Measurements from ENCODE around the gene ZPBP. TPM values are rescaled to one million over a fixed set of nuclear protein-coding genes. Genes with fewer than 3 reads are reported as not detected.

The ZPBP gene
- total and polyA plus RNA-seq, 5 donors from 2014 or later, result 0.28 TPM; not detected in 4

- no peak for ATAC-seq (ENCODE audit: low read depth in 2 of 2)
- Mint-ChIP-seq H3K27ac (no peak overlapping the region), H3K4me3 (no peak overlapping the region), H3K9me3 (peaks cover 0 to 3% (median 0%) of the 10 kb centered on the region in 7 donors), H3K27me3 (no peaks in the 10 kb centered on the region), H3K4me1 (no peaks in the 10 kb centered on the region), H3K36me3 (no peaks in the 10 kb centered on the region)
- Histone ChIP-seq H3K4me1 (ENCODE audit: control insufficient read depth, insufficient read depth, low read length, poor library complexity, severe bottlenecking) (no peaks in the 10 kb centered on the region), H3K27ac (ENCODE audit: insufficient read depth, low read length, poor library complexity, severe bottlenecking) (no peak overlapping the region), H3K36me3 (ENCODE audit: control insufficient read depth, insufficient read depth, low read length) (no peaks in the 10 kb centered on the region), H3K27me3 (ENCODE audit: control insufficient read depth, insufficient read depth, low read length) (no peaks in the 10 kb centered on the region), H3K9me3 (ENCODE audit: control insufficient read depth in 2 of 2, low read length in 2 of 2) (no peaks in the 10 kb centered on the region), H3K4me3 (ENCODE audit: low read depth, low read length) (no peak overlapping the region)
- DNase-seq, result no peak
These were observed 199.9 kb downstream of the ZPBP start for GRCh38 chr7:49893131-49893530.

GRCh38 chr7:49892481-49892880, 200.6 kb downstream of the ZPBP start:
- Mint-ChIP-seq H3K27me3 (no peaks in the 10 kb centered on the region), H3K36me3 (no peaks in the 10 kb centered on the region), H3K4me3 (no peak overlapping the region), H3K27ac (no peak overlapping the region), H3K9me3 (peaks cover 0 to 3% (median 0%) of the 10 kb centered on the region in 7 donors), H3K4me1 (no peaks in the 10 kb centered on the region)
- Histone ChIP-seq H3K36me3 (ENCODE audit: control insufficient read depth, insufficient read depth, low read length) (no peaks in the 10 kb centered on the region), H3K4me3 (ENCODE audit: low read depth, low read length) (no peak overlapping the region), H3K27ac (ENCODE audit: insufficient read depth, low read length, poor library complexity, severe bottlenecking) (no peak overlapping the region), H3K27me3 (ENCODE audit: control insufficient read depth, insufficient read depth, low read length) (no peaks in the 10 kb centered on the region), H3K9me3 (ENCODE audit: control insufficient read depth in 2 of 2, low read length in 2 of 2) (no peaks in the 10 kb centered on the region), H3K4me1 (ENCODE audit: control insufficient read depth, insufficient read depth, low read length, poor library complexity, severe bottlenecking) (no peaks in the 10 kb centered on the region)
- DNase-seq, result no peak
- no peak for ATAC-seq (ENCODE audit: low read depth in 2 of 2)

Other genes with a start within 250 kb of the ZPBP start
- 376 TPM for gene IKZF1, start 211.5 kb upstream of the ZPBP start, total RNA-seq
- gene IKZF1, start 211.5 kb upstream of the ZPBP start, polyA plus RNA-seq, result 100 to 1,000 TPM; 153 to 176 (median 164) TPM

All from CD4-positive, CD25-positive, alpha-beta regulatory T cell (primary cell).